SW 1271 (cell line): ENCODE results near the gene CEP170B.

Experiments used
- DNase-seq, 2 experiments: peaks; one replicate each; lab custom pipeline; 2025; lab: John Stamatoyannopoulos, UW

Gene CEP170B

GRCh38 chr14:104868060-104868740 is 3.1 kb downstream of the CEP170B start:
- no peak for DNase-seq

- DNase-seq, result no peak
These were observed 3.9 kb downstream of the CEP170B start for GRCh38 chr14:104868811-104869572.

GRCh38 chr14:104869669-104870367 is 4.8 kb downstream of the CEP170B start:
- no peak for DNase-seq

DNA sequence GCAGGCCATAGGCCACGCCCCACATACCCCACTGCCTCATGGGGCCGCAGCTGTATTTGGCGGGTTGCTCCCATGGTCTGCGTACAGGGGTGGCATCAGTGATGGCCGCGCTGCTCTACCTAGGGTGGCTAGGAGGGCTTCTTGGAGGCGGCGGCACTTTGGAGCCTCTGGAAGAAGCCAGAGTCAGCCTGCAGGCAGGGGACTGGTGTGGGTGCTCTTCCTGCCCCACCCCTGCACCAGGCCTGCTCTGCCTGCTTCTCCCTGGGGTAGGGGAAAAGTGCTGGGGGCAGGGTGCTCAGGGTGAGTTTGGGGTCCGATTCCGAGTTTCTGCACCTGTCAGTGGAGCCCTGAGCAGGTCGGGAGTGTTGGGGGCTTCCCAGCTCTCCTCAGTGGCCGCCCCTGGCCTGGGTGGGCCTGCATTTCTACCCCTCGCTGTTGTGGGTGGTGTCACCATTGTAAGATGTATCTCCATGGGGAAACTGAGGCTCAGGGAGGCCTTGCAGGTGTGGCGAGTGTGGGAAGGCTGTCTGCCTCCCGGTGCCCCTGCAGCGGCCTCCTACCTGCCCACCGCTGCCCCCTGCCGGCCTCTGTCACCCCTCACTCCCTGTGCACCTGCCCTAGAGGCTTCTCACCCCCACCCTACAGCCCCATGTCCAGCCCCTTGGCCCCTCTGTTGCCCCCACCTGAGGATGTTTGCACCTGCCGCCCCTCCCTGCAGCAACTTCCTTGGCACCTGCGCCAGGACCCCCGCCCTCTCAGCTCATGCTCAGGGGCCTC is 5.5 kb downstream of the CEP170B start:
- no peak for DNase-seq

- no peak for DNase-seq
These were observed 6.1 kb downstream of the CEP170B start for GRCh38 chr14:104871145-104871655.

DNA sequence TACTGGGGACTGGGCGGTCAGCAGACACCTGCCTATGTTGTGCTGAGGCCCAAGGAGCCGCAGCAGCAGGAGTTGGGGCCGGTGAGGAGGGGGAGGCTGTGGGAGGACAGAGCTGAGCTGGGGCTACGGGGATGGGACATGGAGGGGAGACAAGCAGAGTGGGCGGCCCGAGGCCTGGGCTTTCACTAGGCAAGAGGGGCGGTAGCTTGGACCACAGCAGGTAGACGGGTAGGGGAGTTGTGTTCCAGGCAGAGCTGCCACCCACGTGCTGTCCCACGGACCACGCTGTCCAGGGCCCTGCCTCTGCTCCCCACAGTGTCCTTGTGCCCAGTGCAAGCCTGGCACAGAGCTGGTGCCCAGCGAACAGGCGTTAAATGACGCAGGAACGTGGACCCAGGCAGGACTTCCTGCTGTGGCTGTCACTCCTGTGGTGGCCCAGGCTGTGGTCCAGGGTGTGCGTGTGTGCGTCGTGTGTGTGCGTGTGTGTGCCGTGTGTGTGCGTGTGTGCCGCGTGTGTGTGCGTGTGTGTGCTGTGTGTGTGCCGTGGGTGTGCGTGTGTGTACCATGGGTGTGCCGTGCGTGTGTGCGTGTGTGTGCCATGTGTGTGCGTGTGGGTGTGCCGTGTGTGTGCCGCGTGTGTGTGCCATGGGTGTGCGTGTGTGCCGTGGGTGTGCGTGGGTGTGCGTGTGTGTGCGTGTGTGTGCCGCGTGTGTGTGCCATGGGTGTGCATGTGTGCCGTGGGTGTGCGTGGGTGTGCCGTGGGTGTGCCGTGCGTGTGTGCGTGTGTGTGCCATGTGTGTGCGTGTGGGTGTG is 6.8 kb downstream of the CEP170B start:
- DNase-seq, result no peak

GRCh38 chr14:104872469-104873341 is 7.6 kb downstream of the CEP170B start:
- no peak for DNase-seq

GRCh38 chr14:104873380-104874055 is 8.4 kb downstream of the CEP170B start:
- no peak for DNase-seq

GRCh38 chr14:104874110-104874531 is 9.1 kb downstream of the CEP170B start:
- DNase-seq, result no peak

DNA sequence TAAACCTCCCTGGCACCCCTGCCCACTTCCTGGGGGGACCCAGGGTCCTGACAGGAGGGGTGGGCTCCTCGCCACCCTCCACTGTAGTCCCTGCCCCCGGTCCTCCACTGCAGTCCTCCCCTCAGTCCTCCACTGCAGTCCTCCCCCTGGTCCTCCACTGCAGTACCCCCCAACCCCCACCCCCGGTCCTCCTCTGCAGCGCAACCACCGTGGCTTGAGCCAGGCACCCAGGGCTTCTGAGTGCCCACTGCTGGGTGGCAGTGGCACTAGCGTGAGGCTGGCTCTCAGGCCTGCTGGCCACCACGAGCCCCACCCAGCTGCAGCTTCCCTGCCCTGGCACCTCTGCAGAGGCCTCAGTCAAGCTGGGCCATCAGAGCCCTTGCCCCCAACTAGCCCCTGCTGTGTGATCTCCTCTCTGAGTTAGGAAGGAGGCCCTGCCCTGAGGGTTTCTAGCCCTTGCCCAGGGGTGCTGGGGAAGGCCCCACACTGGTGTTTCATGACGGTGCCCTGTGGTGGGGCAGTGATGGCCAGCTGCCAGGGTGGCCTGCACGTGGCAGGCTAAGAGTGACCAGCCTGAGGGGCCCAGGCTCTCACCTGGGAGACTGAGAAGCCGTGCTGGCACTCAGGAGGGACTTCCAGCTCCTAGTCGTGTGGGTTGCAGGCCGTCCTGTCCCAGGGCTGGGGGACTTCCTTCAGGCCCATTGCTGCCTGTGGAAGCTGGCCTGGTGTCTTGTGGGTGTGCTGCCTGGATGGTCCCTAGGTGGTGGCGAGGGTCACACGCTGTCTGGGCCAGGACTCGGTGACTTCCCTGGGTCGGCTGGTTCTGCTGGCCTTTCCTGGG is 9.7 kb downstream of the CEP170B start:
- DNase-seq, result no peak

DNA sequence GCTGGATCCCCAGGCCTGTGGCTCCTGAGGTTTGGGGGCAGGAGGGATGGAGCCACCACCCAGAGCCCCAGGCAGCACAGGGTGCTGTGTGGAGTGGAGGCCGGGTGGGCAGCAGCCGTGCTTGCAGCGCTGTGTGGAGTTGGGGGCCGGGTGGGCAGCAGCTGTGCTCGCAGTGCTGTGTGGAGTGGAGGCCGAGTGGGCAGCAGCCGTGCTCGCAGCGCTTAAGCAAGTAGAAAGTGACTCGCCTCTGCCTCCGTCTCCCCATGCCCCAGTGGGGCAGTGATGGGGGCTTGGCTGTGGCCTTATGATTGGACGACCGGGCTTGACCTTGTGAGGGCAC is 10.3 kb downstream of the CEP170B start:
- no peak for DNase-seq

DNA sequence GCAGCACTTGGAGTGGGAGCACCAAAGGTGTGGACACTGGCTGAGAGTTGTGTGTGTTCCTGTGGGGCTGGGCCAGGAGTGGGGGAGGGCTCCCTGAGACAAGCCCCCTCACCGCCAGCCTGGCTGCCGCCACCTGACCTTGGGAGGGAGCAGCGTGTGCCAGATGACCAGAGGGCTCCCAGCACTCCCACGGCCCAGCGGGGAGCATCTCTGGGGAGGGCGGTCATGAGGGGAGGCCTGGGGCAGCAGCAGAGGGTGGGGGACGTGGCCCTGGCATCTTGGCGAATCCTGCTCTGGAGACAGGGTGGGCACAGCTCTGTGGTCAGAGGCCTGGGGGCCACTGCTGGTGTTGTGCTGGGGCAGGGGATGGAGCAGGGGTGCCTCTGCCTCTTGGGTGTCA is 10.7 kb downstream of the CEP170B start:
- DNase-seq, result no peak

GRCh38 chr14:104876251-104876699 is 11.2 kb downstream of the CEP170B start:
- peak in 1 of 2 experiments; percentile 41 for DNase-seq

DNA sequence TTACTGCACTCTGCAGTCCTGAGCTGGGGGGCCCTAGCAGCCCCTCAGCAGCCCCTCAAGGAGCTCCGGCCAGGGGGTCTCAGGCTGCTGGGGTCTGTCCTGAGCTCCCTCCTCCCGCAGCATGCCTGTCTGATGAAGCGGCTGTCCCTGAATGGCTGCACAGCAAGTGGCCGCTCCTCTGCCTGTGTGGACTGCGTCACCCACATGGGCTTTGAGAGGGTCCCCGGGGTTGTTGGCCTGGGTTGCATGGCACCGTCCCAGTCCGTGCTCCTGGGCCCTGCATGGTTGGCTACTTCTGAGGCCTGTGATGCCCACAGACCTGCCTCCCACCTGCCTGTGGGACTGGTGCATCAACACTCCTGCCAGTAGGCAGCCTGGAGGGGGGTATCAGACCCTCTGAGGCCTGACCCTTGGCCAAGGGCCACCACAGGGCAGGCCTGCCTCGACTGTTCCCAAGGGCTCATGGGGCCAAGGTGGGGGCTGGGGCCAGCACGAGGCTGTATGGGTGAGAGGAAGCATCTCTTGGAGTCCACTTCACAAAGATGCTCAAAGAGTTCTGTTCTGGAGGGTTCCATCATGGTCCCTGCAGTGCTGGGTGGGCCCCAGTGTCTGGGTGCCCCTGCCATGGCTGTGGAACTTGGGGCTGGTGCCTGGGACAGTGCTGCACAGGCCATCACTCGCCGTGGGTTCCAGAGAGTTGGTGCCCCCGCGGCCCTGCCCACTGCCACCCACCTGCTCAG is 12.2 kb downstream of the CEP170B start:
- DNase-seq, result no peak

- DNase-seq, result no peak
These were observed 12.9 kb downstream of the CEP170B start for GRCh38 chr14:104877806-104878550.

DNA sequence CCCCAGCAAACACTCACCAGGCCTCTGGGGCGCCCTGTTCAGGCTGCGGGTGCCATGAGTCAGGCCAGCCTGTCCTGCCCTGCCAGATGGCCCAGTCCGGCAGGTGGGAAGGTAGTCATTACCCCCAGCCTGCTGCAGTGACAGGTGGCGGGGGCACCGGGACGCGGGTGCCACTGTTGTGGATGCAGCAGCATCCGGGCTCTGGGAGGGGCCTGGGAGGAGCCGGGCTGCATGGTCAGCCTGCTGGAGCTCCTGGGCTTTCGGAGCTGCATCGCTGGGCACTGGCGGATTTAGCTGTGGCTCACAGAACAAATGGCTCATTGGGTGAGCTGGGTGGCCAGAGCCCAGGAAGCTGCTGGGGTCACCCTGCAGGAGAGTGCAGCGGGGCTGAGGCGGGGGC is 13.5 kb downstream of the CEP170B start:
- no peak for DNase-seq
